ENCODE measurements around the gene GLIPR1L1.

Gene GLIPR1L1

DNA sequence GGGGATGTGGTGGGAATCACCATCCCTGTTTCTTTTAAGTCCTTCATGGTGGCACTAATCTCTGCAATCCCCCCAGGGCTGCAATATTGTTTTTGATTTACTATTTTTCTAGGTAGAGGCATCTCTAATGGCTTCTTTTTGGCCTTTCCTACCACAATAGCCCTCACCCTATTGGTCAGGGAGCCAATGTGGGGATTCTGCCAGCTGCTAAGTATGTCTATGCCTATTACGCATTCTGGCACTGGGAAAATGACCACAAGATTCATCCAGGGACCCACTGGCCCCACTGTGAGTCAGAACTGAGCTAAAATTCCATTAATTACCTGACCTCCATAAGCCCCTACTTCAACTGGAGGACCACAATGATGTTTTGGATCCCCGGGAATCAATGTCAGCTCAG lies 40.5 kb downstream of the GLIPR1L1 start:
- Histone ChIP-seq H3K4me1 (no peaks in the 10 kb centered on the region), H3K36me3 (replicated peaks) (no peaks in the 10 kb centered on the region), H3K27me3 (ENCODE audit: low read depth) (peaks cover 4% of the 10 kb centered on the region), H3K4me3 (no peak overlapping the region), H3K9me3 (no peaks in the 10 kb centered on the region)
- DNase-seq (ENCODE audit: low spot score in 2 of 2) = no peak
- in situ Hi-C loops (cut with MboI; ENCODE audit: low sequenced_read_pairs) = no loop called here

DNA sequence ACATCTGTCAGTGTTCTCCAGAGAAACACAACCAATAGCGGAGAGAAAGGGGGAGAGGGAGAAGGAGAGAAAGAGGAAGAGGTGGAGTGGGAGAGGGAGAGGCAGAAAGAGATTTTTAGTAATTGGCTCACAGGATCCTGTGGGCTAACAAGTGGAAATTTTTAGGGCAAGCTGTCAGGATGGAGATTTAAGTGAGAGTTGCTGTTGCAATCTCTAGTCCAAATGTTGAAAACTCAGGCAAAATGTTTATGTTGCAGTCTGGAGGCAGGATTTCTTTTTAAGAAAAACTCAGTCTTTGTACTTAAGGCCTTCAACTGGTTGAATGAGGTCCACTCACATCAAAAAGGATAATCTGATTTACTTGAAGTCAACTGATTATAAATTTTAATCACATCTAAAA lies 43.9 kb downstream of the GLIPR1L1 start:
- Histone ChIP-seq H3K9me3 (no peaks in the 10 kb centered on the region), H3K4me1 (no peaks in the 10 kb centered on the region), H3K4me3 (no peak overlapping the region), H3K36me3 (replicated peaks) (no peaks in the 10 kb centered on the region), H3K27me3 (ENCODE audit: low read depth) (no peaks in the 10 kb centered on the region)
- no peak for DNase-seq (ENCODE audit: low spot score in 2 of 2)
- in situ Hi-C loops (cut with MboI; ENCODE audit: low sequenced_read_pairs) = no loop called here

DNA sequence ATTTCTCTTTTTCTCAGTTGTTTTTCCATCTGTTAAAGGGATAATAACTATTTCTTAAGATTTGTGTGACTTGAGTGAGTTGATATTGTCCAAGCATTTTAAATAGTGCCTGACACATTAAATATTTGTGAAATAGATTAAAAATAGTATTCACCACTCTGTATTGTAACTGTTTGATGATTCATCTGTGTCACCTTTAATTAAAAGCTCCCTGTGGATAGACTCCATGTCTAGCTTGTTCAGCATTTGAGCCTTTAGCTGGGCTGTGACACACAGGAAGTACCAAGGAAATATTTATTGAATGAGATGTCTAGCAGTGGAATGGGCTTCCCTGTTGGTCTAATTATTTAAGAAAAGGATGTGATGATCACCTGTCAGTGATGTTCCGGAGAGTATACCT lies 54.6 kb downstream of the GLIPR1L1 start:
- no peak for DNase-seq (ENCODE audit: low spot score in 2 of 2)
- in situ Hi-C loops (cut with MboI; ENCODE audit: low sequenced_read_pairs) = no loop called here
- H3K27me3 ChIP-seq (ENCODE audit: low read depth) = no peaks in the 10 kb centered on the region
- H3K4me3 ChIP-seq = no peak overlapping the region
- no peaks in the 10 kb centered on the region for H3K9me3 ChIP-seq
- H3K4me1 ChIP-seq = peaks cover 4% of the 10 kb centered on the region; the same call in 1 of the 2 replicates
- H3K36me3 ChIP-seq (replicated peaks) = no peaks in the 10 kb centered on the region

DNA sequence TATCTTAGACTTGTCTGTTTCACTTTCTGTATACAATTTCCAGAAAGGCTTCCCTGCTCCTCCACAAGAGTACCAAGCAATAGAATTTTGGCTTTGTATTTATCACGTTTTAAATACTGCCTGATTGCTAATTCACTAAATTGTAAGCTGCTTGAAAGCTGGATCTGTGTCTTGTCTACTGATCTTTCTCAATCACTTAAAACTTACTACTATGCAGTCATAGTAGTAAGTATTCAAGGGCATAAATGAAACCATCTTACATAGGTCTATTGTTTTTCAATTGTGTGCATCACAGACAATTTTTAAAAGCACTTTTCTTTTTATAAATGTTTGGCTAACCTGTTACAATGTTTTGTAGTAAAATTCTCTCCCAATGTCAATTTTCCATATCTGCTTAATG lies 55.2 kb downstream of the GLIPR1L1 start:
- in situ Hi-C loops (cut with MboI; ENCODE audit: low sequenced_read_pairs) = no loop called here
- Histone ChIP-seq H3K27me3 (ENCODE audit: low read depth) (no peaks in the 10 kb centered on the region), H3K4me1 (peaks cover 4% of the 10 kb centered on the region; the same call in 1 of the 2 replicates), H3K9me3 (no peaks in the 10 kb centered on the region), H3K4me3 (no peak overlapping the region), H3K36me3 (replicated peaks) (no peaks in the 10 kb centered on the region)
- DNase-seq (ENCODE audit: low spot score in 2 of 2) = no peak

DNA sequence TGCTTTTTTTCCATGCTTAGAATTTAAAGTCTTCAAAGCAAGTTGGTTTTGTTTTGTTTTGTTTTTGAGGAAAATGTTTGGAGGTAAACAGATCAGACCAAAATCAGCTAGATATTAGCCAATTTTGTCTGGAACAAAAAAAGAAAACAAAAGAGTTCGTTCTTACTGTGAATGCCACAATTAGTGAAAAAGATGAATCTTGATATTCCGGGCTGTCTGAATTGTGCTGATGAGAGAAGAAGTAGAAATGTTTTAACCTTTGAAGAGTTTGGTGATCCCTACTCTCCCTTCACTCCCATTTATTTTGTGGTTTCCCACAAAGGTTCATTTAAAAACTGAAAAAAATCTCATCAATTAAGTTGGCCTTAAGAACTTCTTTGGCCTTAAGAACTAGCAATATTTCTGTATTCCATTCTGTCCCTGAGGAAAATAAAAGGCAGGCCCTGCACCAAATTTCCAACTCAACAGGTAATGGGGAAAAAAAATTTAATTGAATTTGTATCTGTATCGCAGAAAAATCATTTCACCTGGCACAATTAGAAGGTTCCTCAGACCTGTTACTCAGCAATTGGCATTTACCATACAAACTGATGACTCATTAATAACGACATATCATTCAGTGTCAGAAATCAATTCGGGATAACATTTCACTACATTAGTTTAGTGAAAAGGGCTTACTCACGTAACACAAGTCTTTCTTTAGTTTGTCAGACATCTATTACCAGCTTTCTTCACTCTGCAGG lies 55.9 kb downstream of the GLIPR1L1 start:
- Histone ChIP-seq H3K36me3 (replicated peaks) (no peaks in the 10 kb centered on the region), H3K4me1 (peaks cover 4% of the 10 kb centered on the region; the same call in 1 of the 2 replicates), H3K27me3 (ENCODE audit: low read depth) (no peaks in the 10 kb centered on the region), H3K4me3 (peak overlapping the region; percentile 34), H3K9me3 (no peaks in the 10 kb centered on the region)
- in situ Hi-C loops (cut with MboI; ENCODE audit: low sequenced_read_pairs) = no loop called here
- no peak for DNase-seq (ENCODE audit: low spot score in 2 of 2)

DNA sequence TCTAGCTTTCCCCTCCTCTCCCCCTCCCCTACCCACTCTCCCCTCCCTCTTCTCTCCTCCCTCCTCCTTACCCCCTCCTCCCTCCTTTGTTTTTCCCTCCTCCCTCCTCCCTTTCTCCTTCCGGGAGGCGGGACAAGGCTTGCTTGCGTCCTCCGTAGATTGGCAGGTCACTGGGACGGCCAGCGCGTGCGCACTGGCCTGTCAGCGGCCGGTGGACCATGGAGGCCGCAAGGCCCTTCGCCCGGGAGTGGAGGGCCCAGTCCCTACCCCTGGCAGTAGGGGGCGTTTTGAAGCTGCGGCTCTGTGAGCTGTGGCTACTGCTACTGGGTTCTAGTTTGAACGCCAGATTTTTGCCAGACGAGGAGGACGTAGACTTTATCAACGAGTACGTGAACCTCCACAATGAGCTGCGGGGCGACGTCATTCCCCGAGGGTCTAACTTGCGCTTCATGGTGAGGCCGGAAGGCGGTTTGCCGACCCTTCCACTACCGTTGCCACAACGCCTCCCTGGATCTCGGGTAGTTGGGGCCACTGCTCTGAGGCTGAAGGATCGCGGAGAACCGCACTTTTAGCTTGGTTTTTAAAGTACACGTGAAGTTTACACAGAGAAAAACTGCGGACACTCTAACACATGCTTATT lies 56.5 kb downstream of the GLIPR1L1 start, which contains the start of gene GLIPR1L2:
Gene GLIPR1L2, plus strand, starts transcription at position 191 of the 640 bp plus-strand sequence. Its CDS starts 28 bp downstream, at position 219.
- Histone ChIP-seq H3K36me3 (replicated peaks) (no peaks in the 10 kb centered on the region), H3K9me3 (no peaks in the 10 kb centered on the region), H3K4me1 (peaks cover 4% of the 10 kb centered on the region; the same call in 1 of the 2 replicates), H3K4me3 (peak within 1 kb of the TSS; percentile 34), H3K27me3 (ENCODE audit: low read depth) (no peaks in the 10 kb centered on the region)
- in situ Hi-C loops (cut with MboI; ENCODE audit: low sequenced_read_pairs) = no loop called here
- DNase-seq (ENCODE audit: low spot score in 2 of 2) = peak; percentile 91 to 96

DNA sequence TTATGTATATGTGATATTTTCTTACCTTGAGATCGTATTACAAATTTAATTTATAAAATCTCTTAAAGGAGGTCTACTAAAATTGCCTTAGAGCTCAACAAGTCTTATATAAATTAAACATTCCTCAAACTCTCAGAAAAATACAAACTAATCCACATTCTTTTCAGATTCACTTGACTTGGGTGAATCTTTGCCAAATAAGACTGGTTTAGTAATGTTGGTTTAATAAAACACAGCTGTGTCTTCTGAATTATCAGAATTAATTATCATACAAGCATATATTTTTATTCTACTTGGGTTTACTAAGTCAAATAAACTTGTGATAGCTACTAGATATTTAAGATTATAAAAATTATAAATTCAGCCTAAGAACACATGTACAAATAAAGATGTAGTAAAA lies 69.8 kb downstream of the GLIPR1L1 start:
- in situ Hi-C loops (cut with MboI; ENCODE audit: low sequenced_read_pairs) = no loop called here
- no peaks in the 10 kb centered on the region for H3K36me3 ChIP-seq (replicated peaks)
- H3K9me3 ChIP-seq = no peaks in the 10 kb centered on the region
- H3K4me3 ChIP-seq = no peak overlapping the region
- peaks cover 7% of the 10 kb centered on the region; the same call in 1 of the 2 replicates for H3K4me1 ChIP-seq
- DNase-seq (ENCODE audit: low spot score in 2 of 2) = no peak
- H3K27me3 ChIP-seq (ENCODE audit: low read depth) = no peaks in the 10 kb centered on the region; the same call in 1 of the 2 replicates

DNA sequence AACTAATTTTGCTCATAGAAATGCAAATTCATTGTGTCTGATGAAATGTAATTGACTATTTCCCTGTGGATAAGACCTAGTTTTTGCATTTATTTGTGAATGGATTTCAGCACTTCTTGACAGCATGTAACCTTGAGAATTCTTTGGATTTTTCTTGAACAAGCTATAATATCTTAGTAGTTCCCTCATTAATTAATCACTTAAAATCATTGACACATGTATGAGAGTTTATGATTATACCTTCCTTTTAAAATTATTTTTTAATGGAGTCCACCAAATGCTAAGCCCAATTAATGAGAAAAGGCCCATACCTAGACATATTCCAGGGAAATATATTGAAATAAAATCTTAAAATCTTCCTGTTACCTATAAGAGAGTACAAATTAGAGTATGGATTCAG lies 73.2 kb downstream of the GLIPR1L1 start:
- Histone ChIP-seq H3K4me3 (no peak overlapping the region), H3K36me3 (replicated peaks) (no peaks in the 10 kb centered on the region), H3K27me3 (ENCODE audit: low read depth) (no peaks in the 10 kb centered on the region), H3K4me1 (peaks cover 7% of the 10 kb centered on the region; the same call in 1 of the 2 replicates), H3K9me3 (no peaks in the 10 kb centered on the region)
- DNase-seq (ENCODE audit: low spot score in 2 of 2) = no peak
- in situ Hi-C loops (cut with MboI; ENCODE audit: low sequenced_read_pairs) = no loop called here

DNA sequence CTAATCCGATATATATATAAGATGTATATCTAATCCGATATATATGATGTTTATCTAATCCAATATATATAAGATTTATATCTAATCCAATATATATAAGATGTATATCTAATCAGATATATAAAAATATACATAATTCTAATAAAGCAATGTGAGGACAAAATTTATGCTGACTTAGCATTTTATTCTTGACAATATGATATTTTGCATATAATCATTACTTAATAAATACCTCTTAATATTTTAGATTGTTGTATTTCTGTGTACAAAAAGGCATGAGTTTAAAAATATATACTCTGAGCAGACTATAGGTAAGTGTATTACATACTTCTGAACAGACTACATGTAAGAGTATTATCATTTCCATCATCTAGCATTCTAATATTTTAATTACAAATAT lies 75.4 kb downstream of the GLIPR1L1 start:
- Histone ChIP-seq H3K9me3 (no peaks in the 10 kb centered on the region), H3K36me3 (replicated peaks) (no peaks in the 10 kb centered on the region), H3K27me3 (ENCODE audit: low read depth) (no peaks in the 10 kb centered on the region), H3K4me3 (no peak overlapping the region), H3K4me1 (peaks cover 7% of the 10 kb centered on the region; the same call in 1 of the 2 replicates)
- DNase-seq (ENCODE audit: low spot score in 2 of 2) = no peak
- in situ Hi-C loops (cut with MboI; ENCODE audit: low sequenced_read_pairs) = no loop called here

DNA sequence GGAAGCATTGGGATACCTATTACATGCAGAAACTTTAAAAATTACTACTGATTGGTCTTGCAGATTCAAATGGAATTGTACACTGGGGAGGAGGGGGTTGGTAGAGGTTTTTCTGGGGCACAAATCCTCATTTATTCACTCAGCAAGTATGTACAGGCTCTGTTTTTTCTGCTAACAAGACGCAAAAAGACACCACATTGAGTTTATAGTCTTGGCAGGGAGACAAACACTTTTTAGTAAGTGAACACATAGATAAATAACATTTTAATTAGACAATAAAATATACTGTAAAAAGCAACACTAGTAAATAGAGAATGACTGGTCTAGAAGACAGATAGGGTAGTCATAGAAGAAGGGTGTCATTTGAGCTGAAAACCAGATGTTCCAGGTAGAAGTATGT lies 80.2 kb downstream of the GLIPR1L1 start:
- no peak for DNase-seq (ENCODE audit: low spot score in 2 of 2)
- in situ Hi-C loops (cut with MboI; ENCODE audit: low sequenced_read_pairs) = no loop called here
- H3K4me3 ChIP-seq = no peak overlapping the region
- no peaks in the 10 kb centered on the region for H3K36me3 ChIP-seq (replicated peaks)
- H3K27me3 ChIP-seq (ENCODE audit: low read depth) = no peaks in the 10 kb centered on the region; the same call in 1 of the 2 replicates
- H3K4me1 ChIP-seq = no peaks in the 10 kb centered on the region
- no peaks in the 10 kb centered on the region for H3K9me3 ChIP-seq

DNA sequence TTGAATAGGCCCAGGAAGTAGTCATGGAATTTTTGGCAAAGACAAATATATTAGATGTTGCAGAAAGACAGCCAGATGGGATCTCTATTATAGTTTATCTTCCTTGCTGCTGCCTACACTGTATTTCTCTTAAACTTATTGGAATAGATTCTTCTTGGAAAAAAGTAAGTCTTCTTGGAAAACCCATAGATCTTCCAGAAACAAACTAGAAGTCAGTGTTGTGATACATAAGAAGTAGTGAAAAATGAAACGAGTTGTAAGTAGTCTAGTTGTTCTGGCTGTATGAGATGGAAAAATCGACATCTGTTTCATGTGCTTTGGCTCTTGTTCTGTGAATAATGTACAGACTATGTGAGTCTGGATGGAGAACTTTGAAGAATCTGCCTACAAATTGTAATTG lies 85.4 kb downstream of the GLIPR1L1 start:
- no peaks in the 10 kb centered on the region; the same call in none of the 2 replicates for H3K27me3 ChIP-seq (ENCODE audit: low read depth)
- no peaks in the 10 kb centered on the region for H3K36me3 ChIP-seq (replicated peaks)
- no peak overlapping the region for H3K4me3 ChIP-seq
- in situ Hi-C loops (cut with MboI; ENCODE audit: low sequenced_read_pairs) = no loop called here
- DNase-seq (ENCODE audit: low spot score in 2 of 2) = no peak
- H3K4me1 ChIP-seq = no peaks in the 10 kb centered on the region
- no peaks in the 10 kb centered on the region for H3K9me3 ChIP-seq
